HepG2 (cell line): ENCODE results near the gene ARHGAP10.

Experiments
- GABPA ChIP-seq, 2 experiments: IDR thresholded peaks; 2 replicates each; pipeline ENCODE4 v1.6.1; 2011 to 2016; ENCODE audit warnings: low read depth in 2 of 2, low read length in 1 of 2, missing biosample characterization in 1 of 2, missing genetic modification characterization in 1 of 2
- ZBTB26 ChIP-seq: IDR thresholded peaks from 2 replicates; pipeline ENCODE4 v1.6.1; 2016; ENCODE audit warnings: missing compliant biosample characterization, missing genetic modification reagents, borderline replicate concordance
- ZFP62 ChIP-seq: sonication (generic); formaldehyde crosslinking; IDR thresholded peaks from 2 replicates; pipeline ENCODE4 v1.4.0; 2020; ENCODE audit warnings: missing genetic modification reagents
- TF ChIP-seq, protein P1 (sequence below): sonication (generic); formaldehyde crosslinking; IDR thresholded peaks from 2 replicates; pipeline ENCODE4 v1.5.1; 2020; ENCODE audit warnings: mild to moderate bottlenecking, missing genetic modification reagents, borderline replicate concordance

GRCh38 chr4:148118633-148119032, 386.7 kb downstream of the ARHGAP10 start:
- no peak for TF ChIP-seq ZBTB26 (CRISPR knock-in tag)
- no peak for TF ChIP-seq GABPA (IDR thresholded peaks at IDR 0.05; ENCODE audit: low read depth, low read length)
- no peak for TF ChIP-seq GABPA (CRISPR knock-in tag; IDR thresholded peaks at IDR 0.05; ENCODE audit: low read depth)
- TF ChIP-seq, protein P1, sequence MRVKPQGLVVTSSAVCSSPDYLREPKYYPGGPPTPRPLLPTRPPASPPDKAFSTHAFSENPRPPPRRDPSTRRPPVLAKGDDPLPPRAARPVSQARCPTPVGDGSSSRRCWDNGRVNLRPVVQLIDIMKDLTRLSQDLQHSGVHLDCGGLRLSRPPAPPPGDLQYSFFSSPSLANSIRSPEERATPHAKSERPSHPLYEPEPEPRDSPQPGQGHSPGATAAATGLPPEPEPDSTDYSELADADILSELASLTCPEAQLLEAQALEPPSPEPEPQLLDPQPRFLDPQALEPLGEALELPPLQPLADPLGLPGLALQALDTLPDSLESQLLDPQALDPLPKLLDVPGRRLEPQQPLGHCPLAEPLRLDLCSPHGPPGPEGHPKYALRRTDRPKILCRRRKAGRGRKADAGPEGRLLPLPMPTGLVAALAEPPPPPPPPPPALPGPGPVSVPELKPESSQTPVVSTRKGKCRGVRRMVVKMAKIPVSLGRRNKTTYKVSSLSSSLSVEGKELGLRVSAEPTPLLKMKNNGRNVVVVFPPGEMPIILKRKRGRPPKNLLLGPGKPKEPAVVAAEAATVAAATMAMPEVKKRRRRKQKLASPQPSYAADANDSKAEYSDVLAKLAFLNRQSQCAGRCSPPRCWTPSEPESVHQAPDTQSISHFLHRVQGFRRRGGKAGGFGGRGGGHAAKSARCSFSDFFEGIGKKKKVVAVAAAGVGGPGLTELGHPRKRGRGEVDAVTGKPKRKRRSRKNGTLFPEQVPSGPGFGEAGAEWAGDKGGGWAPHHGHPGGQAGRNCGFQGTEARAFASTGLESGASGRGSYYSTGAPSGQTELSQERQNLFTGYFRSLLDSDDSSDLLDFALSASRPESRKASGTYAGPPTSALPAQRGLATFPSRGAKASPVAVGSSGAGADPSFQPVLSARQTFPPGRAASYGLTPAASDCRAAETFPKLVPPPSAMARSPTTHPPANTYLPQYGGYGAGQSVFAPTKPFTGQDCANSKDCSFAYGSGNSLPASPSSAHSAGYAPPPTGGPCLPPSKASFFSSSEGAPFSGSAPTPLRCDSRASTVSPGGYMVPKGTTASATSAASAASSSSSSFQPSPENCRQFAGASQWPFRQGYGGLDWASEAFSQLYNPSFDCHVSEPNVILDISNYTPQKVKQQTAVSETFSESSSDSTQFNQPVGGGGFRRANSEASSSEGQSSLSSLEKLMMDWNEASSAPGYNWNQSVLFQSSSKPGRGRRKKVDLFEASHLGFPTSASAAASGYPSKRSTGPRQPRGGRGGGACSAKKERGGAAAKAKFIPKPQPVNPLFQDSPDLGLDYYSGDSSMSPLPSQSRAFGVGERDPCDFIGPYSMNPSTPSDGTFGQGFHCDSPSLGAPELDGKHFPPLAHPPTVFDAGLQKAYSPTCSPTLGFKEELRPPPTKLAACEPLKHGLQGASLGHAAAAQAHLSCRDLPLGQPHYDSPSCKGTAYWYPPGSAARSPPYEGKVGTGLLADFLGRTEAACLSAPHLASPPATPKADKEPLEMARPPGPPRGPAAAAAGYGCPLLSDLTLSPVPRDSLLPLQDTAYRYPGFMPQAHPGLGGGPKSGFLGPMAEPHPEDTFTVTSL (CRISPR knock-in tag): no peak
- no peak for TF ChIP-seq ZFP62 (CRISPR knock-in tag)
